WTC11 (cell line): ENCODE results near the gene IFNE. TPM values are rescaled to one million over a fixed set of nuclear protein-coding genes. Genes with fewer than 3 reads are reported as not detected.

Source experiments
- ATAC-seq: fragments of 200-7000 bp; cut with Tn5 transposase; 2 replicates; pipeline ENCODE4 v1.10.0; 2021; ENCODE audit warnings: mild to moderate bottlenecking, moderate library complexity
- CTCF ChIA-PET: fragments of 300-600 bp; sonication (Branson Sonifier 250); formaldehyde crosslinking; loops from one replicate; lab custom pipeline; 2021; ENCODE audit warnings: antibody characterized with exemption; lab: Charles Lee
- POLR2A ChIA-PET: fragments of 350-600 bp; sonication (Branson Sonifier 250); formaldehyde crosslinking; loops from one replicate; lab custom pipeline; 2021; ENCODE audit warnings: antibody characterized with exemption; lab: Charles Lee
- DNase-seq: peaks from one replicate; pipeline ENCODE4 v3.0.0; 2021; ENCODE audit warnings: low spot score
- H3K27ac Mint-ChIP-seq: 2 replicates; pipeline ENCODE4 v1.8.0; 2021; ENCODE audit warnings: mixed read lengths
- H3K27me3 Mint-ChIP-seq: 2 replicates; pipeline ENCODE4 v1.8.0; 2021; ENCODE audit warnings: low read depth, mild to moderate bottlenecking, moderate library complexity, mixed read lengths
- H3K36me3 Mint-ChIP-seq: 2 replicates; pipeline ENCODE4 v1.8.0; 2021; ENCODE audit warnings: mixed read lengths
- H3K4me1 Mint-ChIP-seq: 2 replicates; pipeline ENCODE4 v1.8.0; 2022; ENCODE audit warnings: mixed read lengths
- H3K4me3 Mint-ChIP-seq: 2 replicates; pipeline ENCODE4 v1.8.0; 2021; ENCODE audit warnings: mild to moderate bottlenecking, moderate library complexity, mixed read lengths
- H3K9me3 Mint-ChIP-seq: 2 replicates; pipeline ENCODE4 v1.8.0; 2021; ENCODE audit warnings: mixed read lengths
- EMX1 ChIP-seq: fragments of 250-450 bp; sonication (Bioruptor Pico); IDR thresholded peaks from 2 replicates; pipeline ENCODE4 v1.8.0; 2021; ENCODE audit warnings: mild to moderate bottlenecking
- MLX ChIP-seq: sonication (generic); formaldehyde crosslinking; IDR thresholded peaks from 2 replicates; pipeline ENCODE4 v1.8.1; 2023; ENCODE audit warnings: mild to moderate bottlenecking, missing genetic modification reagents, moderate library complexity
- MXD4 ChIP-seq: fragments of 250-450 bp; sonication (Bioruptor Pico); IDR thresholded peaks from 2 replicates; pipeline ENCODE4 v1.8.0; 2021; ENCODE audit warnings: mild to moderate bottlenecking, moderate library complexity, borderline replicate concordance
- NFATC4 ChIP-seq: fragments of 250-450 bp; sonication (Bioruptor Pico); IDR thresholded peaks from 2 replicates; pipeline ENCODE4 v1.9.0; 2021; ENCODE audit warnings: mild to moderate bottlenecking
- NFYB ChIP-seq: sonication (generic); formaldehyde crosslinking; conservative IDR thresholded peaks from 2 replicates; pipeline ENCODE4 v1.8.0; 2022; ENCODE audit warnings: low read depth, missing genetic modification reagents
- STAT6 ChIP-seq: sonication (generic); formaldehyde crosslinking; conservative IDR thresholded peaks from 2 replicates; pipeline ENCODE4 v1.8.1; 2023; ENCODE audit warnings: mild to moderate bottlenecking, low read depth, missing genetic modification reagents, moderate library complexity
- TCF7 ChIP-seq: sonication (generic); formaldehyde crosslinking; IDR thresholded peaks from 2 replicates; pipeline ENCODE4 v1.8.0; 2022; ENCODE audit warnings: mild to moderate bottlenecking, low read depth, missing genetic modification reagents, moderate library complexity
- TEAD4 ChIP-seq: sonication (generic); formaldehyde crosslinking; IDR thresholded peaks from 2 replicates; pipeline ENCODE4 v1.8.0; 2022; ENCODE audit warnings: mild to moderate bottlenecking, missing genetic modification reagents
- TP53 ChIP-seq: sonication (generic); formaldehyde crosslinking; IDR thresholded peaks from 2 replicates; pipeline ENCODE4 v1.8.1; 2023; ENCODE audit warnings: mild to moderate bottlenecking, missing genetic modification reagents
- ZNF138 ChIP-seq: sonication (generic); formaldehyde crosslinking; conservative IDR thresholded peaks from 2 replicates; pipeline ENCODE4 v1.8.1; 2022; ENCODE audit warnings: mild to moderate bottlenecking, moderate library complexity, missing genetic modification reagents
- ZNF396 ChIP-seq: fragments of 250-450 bp; sonication (Bioruptor Pico); IDR thresholded peaks from 2 replicates; pipeline ENCODE4 v1.8.0; 2021; ENCODE audit warnings: mild to moderate bottlenecking, moderate library complexity, borderline replicate concordance
- ZNF423 ChIP-seq: fragments of 250-450 bp; sonication (Bioruptor Pico); IDR thresholded peaks from 2 replicates; pipeline ENCODE4 v2.1.2; 2022; ENCODE audit warnings: mild to moderate bottlenecking, moderate library complexity
- ZNF532 ChIP-seq: fragments of 250-450 bp; sonication (Bioruptor Pico); IDR thresholded peaks from 2 replicates; pipeline ENCODE4 v1.9.0; 2021; ENCODE audit warnings: mild to moderate bottlenecking, borderline replicate concordance
- ZSCAN18 ChIP-seq: fragments of 250-450 bp; sonication (Bioruptor Pico); IDR thresholded peaks from 2 replicates; pipeline ENCODE4 v2.1.2; 2022; ENCODE audit warnings: mild to moderate bottlenecking, moderate library complexity
- total RNA-seq: library from RNA; stranded (reverse); gene quantifications from 3 replicates; pipeline ENCODE4 v1.2.3, GENCODE V29; 2021
- TF ChIP-seq, protein P1 (sequence below): sonication (generic); formaldehyde crosslinking; IDR thresholded peaks from 2 replicates; pipeline ENCODE4 v1.8.0; 2023; ENCODE audit warnings: missing genetic modification reagents, mild to moderate bottlenecking, borderline replicate concordance
- TF ChIP-seq, protein P2 (sequence below): sonication (generic); formaldehyde crosslinking; IDR thresholded peaks from 2 replicates; pipeline ENCODE4 v1.8.1; 2023; ENCODE audit warnings: mild to moderate bottlenecking, moderate library complexity, missing genetic modification reagents

Gene IFNE
- total RNA-seq, 1 experiment from 2014 or later = 0.11 TPM

GRCh38 chr9:21502586-21502985, 20.5 kb upstream of the IFNE start (continued):
- TF ChIP-seq, protein P1, sequence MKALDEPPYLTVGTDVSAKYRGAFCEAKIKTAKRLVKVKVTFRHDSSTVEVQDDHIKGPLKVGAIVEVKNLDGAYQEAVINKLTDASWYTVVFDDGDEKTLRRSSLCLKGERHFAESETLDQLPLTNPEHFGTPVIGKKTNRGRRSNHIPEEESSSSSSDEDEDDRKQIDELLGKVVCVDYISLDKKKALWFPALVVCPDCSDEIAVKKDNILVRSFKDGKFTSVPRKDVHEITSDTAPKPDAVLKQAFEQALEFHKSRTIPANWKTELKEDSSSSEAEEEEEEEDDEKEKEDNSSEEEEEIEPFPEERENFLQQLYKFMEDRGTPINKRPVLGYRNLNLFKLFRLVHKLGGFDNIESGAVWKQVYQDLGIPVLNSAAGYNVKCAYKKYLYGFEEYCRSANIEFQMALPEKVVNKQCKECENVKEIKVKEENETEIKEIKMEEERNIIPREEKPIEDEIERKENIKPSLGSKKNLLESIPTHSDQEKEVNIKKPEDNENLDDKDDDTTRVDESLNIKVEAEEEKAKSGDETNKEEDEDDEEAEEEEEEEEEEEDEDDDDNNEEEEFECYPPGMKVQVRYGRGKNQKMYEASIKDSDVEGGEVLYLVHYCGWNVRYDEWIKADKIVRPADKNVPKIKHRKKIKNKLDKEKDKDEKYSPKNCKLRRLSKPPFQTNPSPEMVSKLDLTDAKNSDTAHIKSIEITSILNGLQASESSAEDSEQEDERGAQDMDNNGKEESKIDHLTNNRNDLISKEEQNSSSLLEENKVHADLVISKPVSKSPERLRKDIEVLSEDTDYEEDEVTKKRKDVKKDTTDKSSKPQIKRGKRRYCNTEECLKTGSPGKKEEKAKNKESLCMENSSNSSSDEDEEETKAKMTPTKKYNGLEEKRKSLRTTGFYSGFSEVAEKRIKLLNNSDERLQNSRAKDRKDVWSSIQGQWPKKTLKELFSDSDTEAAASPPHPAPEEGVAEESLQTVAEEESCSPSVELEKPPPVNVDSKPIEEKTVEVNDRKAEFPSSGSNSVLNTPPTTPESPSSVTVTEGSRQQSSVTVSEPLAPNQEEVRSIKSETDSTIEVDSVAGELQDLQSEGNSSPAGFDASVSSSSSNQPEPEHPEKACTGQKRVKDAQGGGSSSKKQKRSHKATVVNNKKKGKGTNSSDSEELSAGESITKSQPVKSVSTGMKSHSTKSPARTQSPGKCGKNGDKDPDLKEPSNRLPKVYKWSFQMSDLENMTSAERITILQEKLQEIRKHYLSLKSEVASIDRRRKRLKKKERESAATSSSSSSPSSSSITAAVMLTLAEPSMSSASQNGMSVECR = no peak

DNA sequence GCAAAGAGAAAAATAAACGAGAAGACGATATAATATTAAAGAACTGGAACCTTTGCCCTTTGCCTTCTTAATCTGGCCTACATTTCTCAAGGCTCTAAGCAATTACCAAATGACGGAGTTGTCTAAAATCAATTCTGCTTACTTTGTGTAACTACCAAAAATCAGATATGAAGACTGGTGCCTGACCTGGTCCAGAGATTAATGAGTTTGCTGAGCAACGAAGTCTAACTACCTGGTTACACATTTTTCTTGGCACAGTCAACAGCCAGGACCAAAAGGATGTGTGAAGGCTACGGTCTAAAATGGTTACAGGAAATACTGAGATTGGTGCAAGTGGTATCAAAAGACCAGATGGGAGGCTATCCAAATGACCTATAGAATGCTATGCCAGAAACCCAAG, 17.8 kb upstream of the IFNE start:
- H3K9me3 Mint-ChIP-seq = no peaks in the 10 kb centered on the region
- H3K27me3 Mint-ChIP-seq = no peaks in the 10 kb centered on the region
- H3K36me3 Mint-ChIP-seq = no peaks in the 10 kb centered on the region
- DNase-seq (no peak), ATAC-seq (no peak)
- H3K4me3 Mint-ChIP-seq = no peak overlapping the region
- no peaks in the 10 kb centered on the region for H3K4me1 Mint-ChIP-seq
- CTCF ChIA-PET = no interaction called here
- no peak overlapping the region for H3K27ac Mint-ChIP-seq
- POLR2A ChIA-PET = no interaction called here
- TF ChIP-seq TP53 (no peak), TCF7 (CRISPR knock-in tag) (no peak), ZNF138 (no peak), EMX1 (CRISPR knock-in tag) (no peak), ZSCAN18 (CRISPR knock-in tag) (no peak), MXD4 (CRISPR knock-in tag) (no peak), STAT6 (CRISPR knock-in tag) (no peak), NFYB (CRISPR knock-in tag) (no peak), TEAD4 (CRISPR knock-in tag) (no peak), ZNF423 (CRISPR knock-in tag) (no peak)
- TF ChIP-seq, protein P2, sequence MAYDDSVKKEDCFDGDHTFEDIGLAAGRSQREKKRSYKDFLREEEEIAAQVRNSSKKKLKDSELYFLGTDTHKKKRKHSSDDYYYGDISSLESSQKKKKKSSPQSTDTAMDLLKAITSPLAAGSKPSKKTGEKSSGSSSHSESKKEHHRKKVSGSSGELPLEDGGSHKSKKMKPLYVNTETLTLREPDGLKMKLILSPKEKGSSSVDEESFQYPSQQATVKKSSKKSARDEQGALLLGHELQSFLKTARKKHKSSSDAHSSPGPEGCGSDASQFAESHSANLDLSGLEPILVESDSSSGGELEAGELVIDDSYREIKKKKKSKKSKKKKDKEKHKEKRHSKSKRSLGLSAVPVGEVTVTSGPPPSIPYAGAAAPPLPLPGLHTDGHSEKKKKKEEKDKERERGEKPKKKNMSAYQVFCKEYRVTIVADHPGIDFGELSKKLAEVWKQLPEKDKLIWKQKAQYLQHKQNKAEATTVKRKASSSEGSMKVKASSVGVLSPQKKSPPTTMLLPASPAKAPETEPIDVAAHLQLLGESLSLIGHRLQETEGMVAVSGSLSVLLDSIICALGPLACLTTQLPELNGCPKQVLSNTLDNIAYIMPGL (CRISPR knock-in tag) = no peak

GRCh38 chr9:21491756-21492155, 9.6 kb upstream of the IFNE start:
- H3K36me3 Mint-ChIP-seq = no peaks in the 10 kb centered on the region
- H3K27me3 Mint-ChIP-seq = no peaks in the 10 kb centered on the region; the same call in 1 of the 2 replicates
- H3K4me1 Mint-ChIP-seq = peaks cover 35% of the 10 kb centered on the region
- no peak for ATAC-seq
- H3K27ac Mint-ChIP-seq = no peak overlapping the region
- CTCF ChIA-PET = interaction anchor here (1.2 kb wide), 1 partner anchor 26 kb away, joined by 4 read pairs; no protein-coding TSS in a partner anchor
- no peaks in the 10 kb centered on the region for H3K9me3 Mint-ChIP-seq
- DNase-seq = no peak
- POLR2A ChIA-PET = no interaction called here
- H3K4me3 Mint-ChIP-seq = no peak overlapping the region
- TF ChIP-seq MLX (CRISPR knock-in tag) (no peak), ZNF532 (no peak), NFATC4 (CRISPR knock-in tag) (no peak), ZNF138 (no peak), ZNF396 (CRISPR knock-in tag) (no peak)
